ENCODE data around the gene FAF1.

The FAF1 gene

GRCh38 chr1:50488356-50488755, 471.7 kb downstream of the FAF1 start:
- no peak for DNase-seq (ENCODE audit: low read depth)

DNA sequence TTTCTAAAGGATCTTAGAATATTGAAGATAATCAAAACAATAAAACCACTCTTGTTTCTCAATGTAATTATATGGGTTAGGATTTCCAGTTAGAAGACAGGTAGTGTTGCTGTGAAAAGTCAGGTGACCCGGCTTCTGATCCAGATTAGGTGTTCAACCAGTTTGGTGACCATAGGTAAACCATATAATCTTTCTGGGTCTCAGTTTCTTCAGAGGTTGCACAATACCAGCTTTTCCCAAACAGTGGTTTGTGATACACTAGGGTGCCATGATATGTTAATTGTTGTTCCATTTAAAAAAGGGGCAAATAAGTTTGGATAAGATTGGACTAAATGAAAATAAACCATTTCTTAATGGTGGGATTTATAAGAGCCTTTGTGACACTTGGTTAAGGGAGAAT, 472.3 kb downstream of the FAF1 start:
- DNase-seq (ENCODE audit: low read depth) = no peak

DNA sequence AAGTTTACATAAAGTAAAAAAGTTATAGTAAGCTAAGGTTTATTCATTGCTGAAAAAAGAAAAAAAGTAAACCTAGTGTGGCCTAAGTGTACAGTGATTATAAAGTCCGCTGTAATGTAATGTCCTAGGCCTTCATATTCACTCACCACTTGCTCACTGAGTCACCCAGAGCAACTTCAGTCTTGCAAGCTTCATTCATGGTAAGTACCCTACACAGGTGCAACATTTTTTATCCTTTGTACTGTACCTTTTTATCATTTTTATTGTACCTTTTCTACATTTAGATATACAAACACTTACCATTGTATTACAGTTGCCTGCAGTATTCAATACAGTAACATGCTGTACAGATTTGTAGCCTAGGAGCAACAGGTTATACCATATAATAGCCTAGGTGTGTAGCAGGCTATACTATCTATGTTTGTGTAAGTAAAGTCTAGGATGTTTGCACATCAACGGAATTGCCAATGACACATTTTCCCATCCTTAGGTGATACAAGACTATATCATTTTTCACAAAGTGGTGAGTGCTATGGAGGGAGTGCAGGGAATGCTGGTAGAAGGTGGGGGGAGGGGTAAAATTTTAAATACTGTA, 478.8 kb downstream of the FAF1 start:
- no peak for DNase-seq (ENCODE audit: low read depth)

- no peak for DNase-seq (ENCODE audit: low read depth)
Observed at GRCh38 chr1:50476800-50477199, 483.3 kb downstream of the FAF1 start.

GRCh38 chr1:50474859-50475809, 484.9 kb downstream of the FAF1 start:
- no peak for DNase-seq (ENCODE audit: low read depth)

DNA sequence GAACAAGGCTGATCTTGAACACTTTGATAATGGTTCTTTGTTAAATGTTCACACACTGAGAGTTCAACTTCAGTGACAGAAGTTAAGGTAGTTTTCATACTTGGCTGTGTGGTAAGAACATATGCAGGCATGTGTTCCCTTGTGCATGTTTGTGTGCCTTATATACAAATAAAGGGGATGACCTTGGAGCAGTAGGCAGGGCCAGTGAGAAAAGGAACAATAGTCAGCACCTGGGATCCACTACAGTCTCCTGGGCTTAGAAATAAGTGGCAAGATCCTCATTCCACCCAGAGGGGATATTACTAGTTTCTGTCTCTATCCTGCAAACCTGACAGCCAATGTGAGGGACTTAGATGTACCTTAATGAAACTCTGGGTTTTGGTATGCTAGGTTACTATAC, 486.6 kb downstream of the FAF1 start:
- DNase-seq (ENCODE audit: low read depth) = no peak

- DNase-seq (ENCODE audit: low read depth) = no peak
Observed at GRCh38 chr1:50471967-50472366, 488.1 kb downstream of the FAF1 start.

DNA sequence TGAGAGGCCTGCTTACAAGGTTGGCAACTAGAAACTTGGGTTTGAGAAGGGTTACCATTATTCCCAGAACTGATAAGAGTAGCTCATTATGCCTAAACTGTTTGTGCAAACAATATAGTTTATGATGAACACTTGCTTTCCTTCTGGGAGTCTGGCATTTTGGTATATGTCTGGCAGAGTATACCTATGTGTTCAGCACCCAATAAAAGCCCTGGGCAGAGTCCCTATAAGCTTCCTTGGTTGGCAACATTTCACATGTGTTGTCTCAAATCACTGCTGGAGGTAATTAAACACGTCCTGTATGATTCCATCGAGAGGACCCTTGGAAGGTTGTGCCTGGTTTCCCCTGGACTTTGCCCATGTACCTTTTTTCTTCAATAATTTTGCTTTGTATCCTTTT, 497.1 kb downstream of the FAF1 start:
- no peak for DNase-seq (ENCODE audit: low read depth)

GRCh38 chr1:50458507-50458906, 501.6 kb downstream of the FAF1 start:
- no peak for DNase-seq (ENCODE audit: low read depth)

- no peak for DNase-seq (ENCODE audit: low read depth)
Observed at GRCh38 chr1:50454911-50455310, 505.2 kb downstream of the FAF1 start.

GRCh38 chr1:50453266-50453665, 506.8 kb downstream of the FAF1 start:
- no peak for DNase-seq (ENCODE audit: low read depth)

DNA sequence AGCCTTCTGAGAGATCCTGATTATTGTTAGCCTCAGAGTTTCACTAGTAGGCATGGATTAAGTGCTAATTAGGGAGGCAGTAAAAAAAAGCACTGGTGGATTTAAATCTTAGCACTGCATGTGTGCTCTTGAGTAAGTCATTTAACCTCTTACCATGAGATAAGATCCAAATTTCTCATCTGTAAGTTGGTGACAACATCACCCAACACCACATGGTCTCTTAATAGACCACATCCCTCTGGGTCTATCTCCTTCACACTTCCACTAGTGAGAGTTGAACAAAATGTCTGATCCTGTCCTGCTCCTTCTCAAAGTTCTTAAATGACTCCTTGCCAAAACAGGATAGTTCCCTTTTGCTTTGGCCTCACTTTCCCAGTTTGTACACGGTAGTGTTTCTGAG, 507.4 kb downstream of the FAF1 start:
- no peak for DNase-seq (ENCODE audit: low read depth)

- no peak for DNase-seq (ENCODE audit: low read depth)
Observed at GRCh38 chr1:50450861-50451653, 509.0 kb downstream of the FAF1 start.

DNA sequence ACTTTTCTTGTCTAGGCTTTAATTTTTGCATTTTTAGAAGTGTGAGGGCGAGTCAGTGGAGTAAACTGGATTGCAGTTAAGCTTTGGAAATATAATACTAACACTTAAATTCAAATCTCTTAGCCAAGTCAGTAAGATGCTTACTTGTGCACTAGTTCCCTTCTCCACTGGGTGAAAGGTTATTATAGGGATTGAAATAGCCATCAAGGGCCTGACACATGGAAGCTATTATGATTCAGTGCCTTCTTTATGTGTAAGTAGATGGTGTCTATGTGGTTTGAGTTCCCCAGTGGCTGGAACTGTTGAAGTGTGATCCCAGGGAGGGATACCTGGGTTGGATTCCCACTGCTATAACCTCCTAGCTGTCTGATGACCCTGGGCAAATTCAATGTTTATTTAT, 512.1 kb downstream of the FAF1 start:
- DNase-seq (ENCODE audit: low read depth) = no peak

GRCh38 chr1:50441183-50441582, 518.9 kb downstream of the FAF1 start:
- no peak for DNase-seq (ENCODE audit: low read depth)

- peak; percentile 12 for DNase-seq (ENCODE audit: low read depth)
Observed at GRCh38 chr1:50438945-50439344, 521.1 kb downstream of the FAF1 start.

DNA sequence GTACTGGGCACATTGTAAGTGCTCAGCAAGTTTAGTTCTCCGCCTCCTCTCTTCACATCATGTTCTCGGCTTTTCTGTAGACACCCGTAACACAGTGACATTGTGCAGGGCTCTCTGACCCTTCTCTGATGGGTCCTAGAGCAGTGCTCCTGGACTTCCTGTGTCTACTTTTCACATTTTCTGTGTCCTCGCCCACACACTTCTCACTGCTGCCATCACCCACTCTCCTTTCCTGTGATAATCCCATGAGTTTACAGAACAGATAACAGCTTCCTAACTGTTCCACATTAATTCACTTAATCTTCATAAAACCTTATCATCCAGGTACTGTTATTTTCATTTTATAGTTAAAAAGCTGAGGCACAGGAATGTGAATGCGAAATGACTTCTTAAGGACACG, 523.6 kb downstream of the FAF1 start:
- DNase-seq (ENCODE audit: low read depth) = no peak

DNA sequence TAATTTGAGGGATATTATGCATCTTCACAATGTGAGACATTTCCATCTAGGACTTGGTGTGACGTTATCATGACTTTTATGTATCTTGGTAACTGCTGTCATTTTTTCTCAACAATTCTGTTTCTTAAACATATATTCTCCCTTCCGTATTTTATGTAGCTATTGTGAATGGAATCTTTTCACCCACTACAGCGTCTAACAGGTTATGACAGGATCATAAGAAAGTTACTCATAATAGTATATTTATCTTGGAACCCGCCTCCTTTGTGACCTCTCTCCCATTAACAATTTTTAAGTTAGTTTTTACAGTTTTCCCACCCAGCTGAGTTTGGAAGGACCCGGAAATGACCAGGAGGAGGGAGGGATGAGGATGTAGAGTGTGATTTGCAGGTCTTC, 530.1 kb downstream of the FAF1 start:
- DNase-seq (ENCODE audit: low read depth) = no peak

DNA sequence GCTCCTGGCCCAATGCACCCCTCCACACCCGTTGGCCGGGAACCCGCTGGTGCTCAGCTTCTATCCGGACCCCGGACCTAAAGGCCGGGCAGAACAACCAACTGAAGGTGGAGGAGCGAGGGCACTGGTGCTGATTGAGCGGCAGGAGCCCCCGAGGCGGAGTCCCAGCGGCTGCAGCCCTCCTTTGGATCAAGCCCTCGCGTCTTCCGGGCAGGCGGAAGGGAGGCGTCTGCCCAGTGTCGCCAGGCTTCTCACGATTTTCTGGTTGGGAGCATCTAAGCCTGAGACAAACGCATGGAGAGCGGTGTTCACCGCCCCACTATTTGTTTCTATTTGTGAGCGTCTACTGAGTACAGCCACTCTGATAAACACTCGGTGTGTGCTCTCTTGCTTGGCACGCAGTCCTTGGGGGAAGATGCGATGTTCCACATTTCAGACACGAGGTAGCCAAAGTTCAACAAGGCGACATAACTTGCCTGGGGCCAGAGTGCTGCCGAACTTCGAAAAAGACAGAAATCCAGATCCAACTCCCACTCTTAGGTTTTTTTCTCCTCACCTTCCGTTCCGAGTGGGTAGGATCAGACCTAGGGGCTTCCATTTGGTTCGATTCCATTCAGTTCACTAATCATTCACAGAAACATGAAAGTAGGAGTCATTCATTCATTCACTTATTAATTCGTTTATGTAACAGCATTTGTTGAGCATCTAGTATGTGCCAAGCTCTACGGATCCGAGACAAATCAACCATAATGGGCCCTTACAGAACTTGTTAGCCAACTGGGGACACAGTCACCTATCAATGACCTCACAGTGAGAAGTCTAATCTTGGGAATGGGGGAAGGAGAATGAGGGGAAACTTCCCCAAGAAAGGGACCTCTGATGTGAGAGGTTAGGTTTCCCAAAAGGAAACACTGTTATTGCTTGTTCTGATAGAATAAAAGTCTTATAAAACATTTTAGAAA, 532.0 kb downstream of the FAF1 start:
- DNase-seq (ENCODE audit: low read depth) = no peak

DNA sequence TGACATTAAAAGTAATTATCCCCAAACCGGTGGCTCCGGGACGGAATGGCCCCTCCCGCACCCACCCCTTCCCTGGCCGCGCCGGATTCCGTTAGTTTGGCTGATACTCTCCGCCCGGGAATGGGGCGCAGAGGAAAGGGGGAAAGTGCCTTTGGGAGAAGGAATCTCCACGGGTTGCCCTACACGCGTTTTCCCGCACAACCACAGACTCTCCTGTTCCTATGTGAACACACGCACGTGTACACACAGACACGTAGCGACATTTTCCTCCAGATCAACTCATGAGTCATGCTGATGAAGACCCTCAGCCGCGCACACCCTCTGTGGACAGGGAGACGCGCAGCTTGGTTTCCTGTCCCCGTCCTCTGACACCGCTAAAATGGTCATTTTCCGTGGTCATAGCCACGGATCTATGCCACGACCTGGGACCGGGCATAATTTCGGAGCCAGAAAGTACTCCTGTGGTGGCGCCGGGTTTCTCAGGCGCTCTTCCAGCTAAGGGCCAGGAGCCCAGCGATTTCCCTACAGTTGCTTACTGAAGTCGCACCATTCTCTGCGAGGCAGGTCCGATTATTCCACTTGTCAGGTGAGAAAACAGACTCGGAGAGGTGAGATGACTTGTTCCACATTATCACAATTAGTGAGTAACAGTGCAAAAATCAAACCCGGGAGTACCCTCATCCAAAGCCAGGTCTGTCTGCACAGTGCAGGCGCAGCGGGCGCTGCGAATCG, 532.8 kb downstream of the FAF1 start:
- DNase-seq (ENCODE audit: low read depth) = no peak

- DNase-seq (ENCODE audit: low read depth) = no peak
Observed at GRCh38 chr1:50426702-50427085, 533.4 kb downstream of the FAF1 start.

All from HS-27A (cell line).